HL-60/S4 treated with retinoic acid at 250 ng/mL for 4 days and 3 days (cell line): ENCODE results near the gene ERP44.
"Not testable (repeated sequence)": the region's sequence is repeated elsewhere in the genome, so short reads cannot be mapped to it uniquely, and the experiment has no call there.

Source experiments
- in situ Hi-C: fragments of 300-500 bp; cut with MboI; formaldehyde crosslinking; loops from 2 replicates; pipeline ENCODE4 v1.7.0; 2022; ENCODE audit warnings: low sequenced_read_pairs

Gene ERP44

GRCh38 chr9:100070104-100071041, 28.4 kb downstream of the ERP44 start:
- in situ Hi-C loops: no loop called here

- in situ Hi-C loops: not testable (repeated sequence)
These were observed 29.7 kb downstream of the ERP44 start for GRCh38 chr9:100069068-100069467.

GRCh38 chr9:100067990-100068389, 30.8 kb downstream of the ERP44 start:
- in situ Hi-C loops: not testable (repeated sequence)

GRCh38 chr9:100066539-100066938, 32.3 kb downstream of the ERP44 start:
- in situ Hi-C loops: no loop called here

- in situ Hi-C loops: no loop called here
These were observed 33.8 kb downstream of the ERP44 start for GRCh38 chr9:100064872-100065581.

GRCh38 chr9:100063185-100063584, 35.6 kb downstream of the ERP44 start:
- in situ Hi-C loops: no loop called here

GRCh38 chr9:100062683-100063082, 36.1 kb downstream of the ERP44 start:
- in situ Hi-C loops: not testable (repeated sequence)

- in situ Hi-C loops: no loop called here
These were observed 39.9 kb downstream of the ERP44 start for GRCh38 chr9:100058699-100059579.

GRCh38 chr9:100057624-100058023, 41.2 kb downstream of the ERP44 start:
- in situ Hi-C loops: no loop called here

GRCh38 chr9:100056561-100056960, 42.2 kb downstream of the ERP44 start:
- in situ Hi-C loops: no loop called here

GRCh38 chr9:100052375-100052774, 46.4 kb downstream of the ERP44 start:
- in situ Hi-C loops: no loop called here

GRCh38 chr9:100049551-100049950, 49.2 kb downstream of the ERP44 start:
- in situ Hi-C loops: no loop called here

- in situ Hi-C loops: no loop called here
These were observed 60.3 kb downstream of the ERP44 start for GRCh38 chr9:100038472-100038871.

- in situ Hi-C loops: no loop called here
These were observed 64.8 kb downstream of the ERP44 start for GRCh38 chr9:100033877-100034551.

- in situ Hi-C loops: no loop called here
These were observed 68.3 kb downstream of the ERP44 start for GRCh38 chr9:100030548-100030947.

GRCh38 chr9:100029251-100029650, 69.5 kb downstream of the ERP44 start:
- in situ Hi-C loops: no loop called here

GRCh38 chr9:100028201-100028784, 70.5 kb downstream of the ERP44 start:
- in situ Hi-C loops: no loop called here

- in situ Hi-C loops: no loop called here
These were observed 71.3 kb downstream of the ERP44 start for GRCh38 chr9:100027543-100027942.

- in situ Hi-C loops: loop anchor here (25.0 kb wide), 2 partner anchors 760 to 835 kb away; no protein-coding TSS in a partner anchor
These were observed 76.9 kb downstream of the ERP44 start for GRCh38 chr9:100021931-100022330.
